GM23338 (cell line): ENCODE measurements around the gene R3HDM2. TPM values are rescaled to one million over a fixed set of nuclear protein-coding genes. Genes with fewer than 3 reads are reported as not detected.

Experiments used
- ATAC-seq: fragments of 200-7000 bp; cut with Tn5 transposase; 3 replicates; pipeline ENCODE4 v1.9.1; 2020
- DNase-seq: peaks from one replicate; pipeline ENCODE4 v3.0.0-alpha.2; 2015; ENCODE audit warnings: low spot score
- H2AFZ ChIP-seq: fragments of 200-600 bp; sonication (generic); 2 replicates; pipeline ENCODE4 v1.8.0; 2016; ENCODE audit warnings: antibody characterized with exemption, mild to moderate bottlenecking, moderate library complexity
- H3F3A ChIP-seq: fragments of 200-600 bp; sonication (generic); replicated peaks from 2 replicates; pipeline ENCODE4 v1.8.0; 2017; ENCODE audit warnings: antibody characterized with exemption, mixed run types, low read depth
- H3K27ac ChIP-seq: fragments of 200-600 bp; sonication (generic); 2 replicates; pipeline ENCODE4 v1.6.1; 2016; ENCODE audit warnings: low read depth
- H3K27me3 ChIP-seq: fragments of 200-600 bp; sonication (generic); 2 replicates; pipeline ENCODE4 v1.8.0; 2016; ENCODE audit warnings: mild to moderate bottlenecking, mixed run types, moderate library complexity; ENCODE audit not compliant: insufficient read depth
- H3K36me3 ChIP-seq: fragments of 200-600 bp; sonication (generic); 2 replicates; pipeline ENCODE4 v1.8.0; 2016; ENCODE audit warnings: mild to moderate bottlenecking; ENCODE audit not compliant: insufficient read depth
- H3K4me1 ChIP-seq: fragments of 200-600 bp; sonication (generic); 2 replicates; pipeline ENCODE4 v1.8.0; 2016; ENCODE audit warnings: mild to moderate bottlenecking, moderate library complexity; ENCODE audit not compliant: insufficient read depth
- H3K4me2 ChIP-seq: fragments of 200-600 bp; sonication (generic); 2 replicates; pipeline ENCODE4 v1.7.1; 2017; ENCODE audit warnings: mixed run types
- H3K4me3 ChIP-seq: fragments of 200-600 bp; sonication (generic); 2 replicates; pipeline ENCODE4 v1.6.1; 2016; ENCODE audit warnings: mixed run types
- H3K79me2 ChIP-seq: fragments of 200-600 bp; sonication (generic); replicated peaks from 2 replicates; pipeline ENCODE4 v1.8.0; 2017; ENCODE audit warnings: mild to moderate bottlenecking; ENCODE audit not compliant: insufficient read depth
- H3K9me2 ChIP-seq: fragments of 200-600 bp; sonication (generic); 2 replicates; pipeline ENCODE4 v1.8.0; 2017; ENCODE audit not compliant: insufficient read depth
- H4K20me1 ChIP-seq: fragments of 200-600 bp; sonication (generic); replicated peaks from 2 replicates; pipeline ENCODE4 v1.8.0; 2017; ENCODE audit warnings: mild to moderate bottlenecking; ENCODE audit not compliant: insufficient read depth
- H3K27ac Mint-ChIP-seq: 2 replicates; pipeline ENCODE4 v1.8.0; 2020; ENCODE audit warnings: inconsistent platforms, mild to moderate bottlenecking, moderate library complexity, mixed read lengths
- H3K27me3 Mint-ChIP-seq: 3 replicates; pipeline ENCODE4 v1.8.0; 2022; ENCODE audit warnings: low read depth, mild to moderate bottlenecking, moderate library complexity, mixed read lengths, inconsistent platforms; ENCODE audit not compliant: insufficient read depth, poor library complexity
- H3K36me3 Mint-ChIP-seq: 3 replicates; pipeline ENCODE4 v1.8.0; 2021; ENCODE audit warnings: low read depth, mild to moderate bottlenecking, inconsistent platforms, moderate library complexity, mixed read lengths
- H3K4me1 Mint-ChIP-seq: 3 replicates; pipeline ENCODE4 v1.8.0; 2020; ENCODE audit warnings: mild to moderate bottlenecking, inconsistent platforms, mixed read lengths
- H3K4me3 Mint-ChIP-seq: 3 replicates; pipeline ENCODE4 v1.8.0; 2021; ENCODE audit warnings: moderate library complexity, mild to moderate bottlenecking, inconsistent platforms, mixed read lengths
- H3K9me3 Mint-ChIP-seq: 3 replicates; pipeline ENCODE4 v1.8.0; 2020; ENCODE audit warnings: moderate library complexity, mild to moderate bottlenecking, inconsistent platforms, mixed read lengths
- CREB1 ChIP-seq: fragments of 250-450 bp; sonication (Bioruptor Pico); IDR thresholded peaks from 2 replicates; pipeline ENCODE4 v1.5.0; 2020; ENCODE audit warnings: low read depth, mild to moderate bottlenecking, moderate library complexity
- CTCF ChIP-seq, 2 experiments: fragments of 200-600 bp in 1 of 2; sonication (generic) in 1 of 2; conservative IDR thresholded peaks; 2 replicates each; pipeline versions ENCODE4 v1.5.1 to v1.6.1; 2016 to 2017; ENCODE audit warnings: antibody characterized with exemption in 2 of 2, low read depth in 2 of 2, mild to moderate bottlenecking in 2 of 2, moderate library complexity in 1 of 2
- ETS1 ChIP-seq: IDR thresholded peaks from 2 replicates; pipeline ENCODE4 v1.6.1; 2016; ENCODE audit warnings: antibody characterized with exemption
- EZH2 ChIP-seq: fragments of 200-600 bp; sonication (generic); IDR thresholded peaks from one replicate; pipeline ENCODE4 v1.8.0; 2017; ENCODE audit warnings: antibody characterized with exemption, mild to moderate bottlenecking, low read depth; ENCODE audit not compliant: unreplicated experiment
- EZH2phosphoT487 ChIP-seq: fragments of 200-600 bp; sonication (generic); IDR thresholded peaks from one replicate; pipeline ENCODE4 v1.8.1; 2018; ENCODE audit warnings: antibody characterized with exemption; ENCODE audit not compliant: unreplicated experiment
- JUNB ChIP-seq: IDR thresholded peaks from one replicate; pipeline ENCODE4 v1.6.1; 2016; ENCODE audit warnings: antibody characterized with exemption; ENCODE audit not compliant: unreplicated experiment
- POLR2AphosphoS5 ChIP-seq: IDR thresholded peaks from 2 replicates; pipeline ENCODE4 v1.6.1; 2016; ENCODE audit warnings: antibody characterized with exemption, low read depth
- ZNF114 ChIP-seq: fragments of 250-450 bp; sonication (Bioruptor Pico); IDR thresholded peaks from 2 replicates; pipeline ENCODE4 v1.5.0; 2020; ENCODE audit warnings: mild to moderate bottlenecking, moderate library complexity
- ZNF331 ChIP-seq: fragments of 250-450 bp; sonication (Bioruptor Pico); IDR thresholded peaks from 2 replicates; pipeline ENCODE4 v1.5.0; 2020; ENCODE audit warnings: low read depth, mild to moderate bottlenecking, moderate library complexity
- ZNF462 ChIP-seq: fragments of 250-450 bp; sonication (Bioruptor Pico); IDR thresholded peaks from 2 replicates; pipeline ENCODE4 v1.5.0; 2020; ENCODE audit warnings: mild to moderate bottlenecking, moderate library complexity
- polyA plus RNA-seq: library from polyadenylated mRNA; unstranded; fragments of >200 nt; fragmentation: Nextera tagmentation; extraction: Ambion mirVana; gene quantifications from 2 replicates; pipeline ENCODE4 v1.2.1, GENCODE V29; 2016
- total RNA-seq: library from RNA; depleted of rRNA; stranded (reverse); fragments of >200 nt; shearing (Covaris generic); gene quantifications from 2 replicates; pipeline ENCODE4 v1.2.3, GENCODE V29; 2014
- TF ChIP-seq, protein P1 (sequence below): IDR thresholded peaks from one replicate; pipeline ENCODE4 v1.6.1; 2018; ENCODE audit warnings: antibody characterized with exemption; ENCODE audit not compliant: unreplicated experiment

The R3HDM2 gene
- total and polyA plus RNA-seq, 2 experiments from 2014 or later: 9.6 to 19.6 TPM

DNA sequence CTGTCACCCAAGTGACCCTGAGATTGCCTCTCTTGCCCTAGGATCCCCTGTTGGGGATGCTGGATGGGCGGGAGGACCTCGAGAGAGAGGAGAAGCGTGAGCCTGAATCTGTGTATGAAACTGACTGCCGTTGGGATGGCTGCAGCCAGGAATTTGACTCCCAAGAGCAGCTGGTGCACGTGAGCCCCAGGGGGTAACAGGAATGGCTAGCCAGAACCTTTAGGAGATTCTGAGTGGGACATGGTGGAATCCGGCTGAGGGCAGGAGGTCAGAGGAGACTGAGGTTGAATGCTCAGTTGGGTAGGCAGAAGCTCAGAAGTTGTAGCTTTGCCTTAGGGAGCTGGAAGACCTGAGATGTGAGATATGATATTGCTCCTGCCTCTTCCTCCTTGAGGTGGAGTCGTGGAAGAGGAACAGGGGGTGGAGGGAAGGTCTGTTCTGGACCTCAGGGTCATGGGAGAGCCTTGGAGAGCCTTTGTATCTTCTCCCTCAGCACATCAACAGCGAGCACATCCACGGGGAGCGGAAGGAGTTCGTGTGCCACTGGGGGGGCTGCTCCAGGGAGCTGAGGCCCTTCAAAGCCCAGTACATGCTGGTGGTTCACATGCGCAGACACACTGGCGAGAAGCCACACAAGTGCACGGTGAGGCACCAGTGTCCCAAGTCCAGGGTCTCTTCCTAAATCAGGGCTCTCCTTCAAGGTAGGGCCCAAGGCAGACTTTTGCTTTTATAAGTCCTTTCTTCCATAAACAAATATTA is 35.1 kb upstream of the R3HDM2 start:
- H3K9me3 Mint-ChIP-seq: no peaks in the 10 kb centered on the region; the same call in 2 of the 3 replicates
- H3K4me1 Mint-ChIP-seq: peaks cover 11% of the 10 kb centered on the region
- no peak for ATAC-seq
- H3K4me3 ChIP-seq: no peak overlapping the region
- H3F3A ChIP-seq: peaks cover 10% of the 10 kb centered on the region
- no peak overlapping the region for H3K27ac ChIP-seq
- H2AFZ ChIP-seq: no peak overlapping the region
- peaks cover 22% of the 10 kb centered on the region for H3K27me3 Mint-ChIP-seq
- H3K27me3 ChIP-seq: no peaks in the 10 kb centered on the region
- no peaks in the 10 kb centered on the region for H3K36me3 ChIP-seq
- DNase-seq: no peak
- H3K79me2 ChIP-seq: no peaks in the 10 kb centered on the region
- TF ChIP-seq ZNF114 (CRISPR knock-in tag): no peak
- no peak for TF ChIP-seq ZNF462 (CRISPR knock-in tag)
- TF ChIP-seq, protein P1, sequence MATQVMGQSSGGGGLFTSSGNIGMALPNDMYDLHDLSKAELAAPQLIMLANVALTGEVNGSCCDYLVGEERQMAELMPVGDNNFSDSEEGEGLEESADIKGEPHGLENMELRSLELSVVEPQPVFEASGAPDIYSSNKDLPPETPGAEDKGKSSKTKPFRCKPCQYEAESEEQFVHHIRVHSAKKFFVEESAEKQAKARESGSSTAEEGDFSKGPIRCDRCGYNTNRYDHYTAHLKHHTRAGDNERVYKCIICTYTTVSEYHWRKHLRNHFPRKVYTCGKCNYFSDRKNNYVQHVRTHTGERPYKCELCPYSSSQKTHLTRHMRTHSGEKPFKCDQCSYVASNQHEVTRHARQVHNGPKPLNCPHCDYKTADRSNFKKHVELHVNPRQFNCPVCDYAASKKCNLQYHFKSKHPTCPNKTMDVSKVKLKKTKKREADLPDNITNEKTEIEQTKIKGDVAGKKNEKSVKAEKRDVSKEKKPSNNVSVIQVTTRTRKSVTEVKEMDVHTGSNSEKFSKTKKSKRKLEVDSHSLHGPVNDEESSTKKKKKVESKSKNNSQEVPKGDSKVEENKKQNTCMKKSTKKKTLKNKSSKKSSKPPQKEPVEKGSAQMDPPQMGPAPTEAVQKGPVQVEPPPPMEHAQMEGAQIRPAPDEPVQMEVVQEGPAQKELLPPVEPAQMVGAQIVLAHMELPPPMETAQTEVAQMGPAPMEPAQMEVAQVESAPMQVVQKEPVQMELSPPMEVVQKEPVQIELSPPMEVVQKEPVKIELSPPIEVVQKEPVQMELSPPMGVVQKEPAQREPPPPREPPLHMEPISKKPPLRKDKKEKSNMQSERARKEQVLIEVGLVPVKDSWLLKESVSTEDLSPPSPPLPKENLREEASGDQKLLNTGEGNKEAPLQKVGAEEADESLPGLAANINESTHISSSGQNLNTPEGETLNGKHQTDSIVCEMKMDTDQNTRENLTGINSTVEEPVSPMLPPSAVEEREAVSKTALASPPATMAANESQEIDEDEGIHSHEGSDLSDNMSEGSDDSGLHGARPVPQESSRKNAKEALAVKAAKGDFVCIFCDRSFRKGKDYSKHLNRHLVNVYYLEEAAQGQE: no peak
- no peak for TF ChIP-seq JUNB
- no peak for TF ChIP-seq CTCF (conservative IDR thresholded peaks at IDR 0.05; ENCODE audit: low read depth in 2 of 2)
- TF ChIP-seq ETS1: no peak
- no peak for TF ChIP-seq EZH2
- no peak for TF ChIP-seq CREB1 (CRISPR knock-in tag)
- TF ChIP-seq EZH2phosphoT487: no peak
- no peak for TF ChIP-seq POLR2AphosphoS5
- TF ChIP-seq ZNF331 (CRISPR knock-in tag): no peak
- H3K4me3 Mint-ChIP-seq: no peak overlapping the region; the same call in 2 of the 3 replicates
- H3K27ac Mint-ChIP-seq: no peak overlapping the region; the same call in 1 of the 2 replicates
- H3K4me1 ChIP-seq: peaks cover 5% of the 10 kb centered on the region
- peaks cover 13% of the 10 kb centered on the region; the same call in 2 of the 3 replicates for H3K36me3 Mint-ChIP-seq
- H4K20me1 ChIP-seq: no peaks in the 10 kb centered on the region; the same call in 1 of the 2 replicates
- no peaks in the 10 kb centered on the region for H3K9me2 ChIP-seq
- no peak overlapping the region for H3K4me2 ChIP-seq
